Pancreas (tissue), 10 donors: ENCODE results near the gene RNF41. TPM values are rescaled to one million over a fixed set of nuclear protein-coding genes. Genes with fewer than 3 reads are reported as not detected.

Experiments used
- ATAC-seq, 4 donors: fragments of 200-7000 bp; cut with Tn5 transposase; one replicate each; pipeline versions ENCODE4 v1.8.0 to v1.9.1; 2020; ENCODE audit warnings: mild to moderate bottlenecking in 4 of 4, moderate library complexity in 4 of 4
- DNase-seq, 6 donors: peaks; one replicate each; pipeline ENCODE4 v3.0.0-alpha.2; 2020
- FAIRE-seq: peaks from 2 replicates; lab custom pipeline; 2012; peaks lifted over from hg19 to GRCh38; lab: Jason Lieb, UNC
- H3K27ac ChIP-seq, 4 donors: fragments of 200-600 bp; sonication (generic); 1 replicate in 3 of 4; 2 replicates in 1 of 4; pipeline versions ENCODE4 v1.5.0 to v1.8.0; 2020
- H3K27me3 ChIP-seq, 4 donors: fragments of 200-600 bp; one replicate each; pipeline ENCODE4 v1.8.0; 2021
- H3K36me3 ChIP-seq, 3 donors: fragments of 200-600 bp; sonication (generic) in 1 of 3; one replicate each; pipeline versions ENCODE4 v1.5.0 to v1.8.0; 2020 to 2021
- H3K4me1 ChIP-seq, 3 donors: fragments of 200-600 bp; one replicate each; pipeline ENCODE4 v1.8.0; 2021
- H3K4me3 ChIP-seq, 4 donors: fragments of 200-600 bp; sonication (generic) in 2 of 4; one replicate each; pipeline versions ENCODE4 v1.5.0 to v1.8.0; 2020 to 2021
- H3K9me3 ChIP-seq, 4 donors: fragments of 200-600 bp; one replicate each; pipeline ENCODE4 v1.8.0; 2021
- CTCF ChIP-seq, 4 donors: fragments of 200-600 bp; sonication (generic) in 3 of 4; IDR thresholded peaks; one replicate each; pipeline versions ENCODE4 v1.5.0 to v1.8.0; 2021; ENCODE audit warnings: antibody characterized with exemption in 4 of 4
- WGBS, 2 donors: extraction: QIAGEN DNeasy Blood & Tissue Kit; methylation state at CpG; one replicate each; pipeline ENCODE4 v1.1.7; 2013; 5-methylcytosine and 5-hydroxymethylcytosine counted together
- intact Hi-C, 3 donors: fragments of 100-400 bp; cut with DNase I; formaldehyde crosslinking; loops; one replicate each; pipeline versions ENCODE4 v1.11.1 to v1.14.2; 2022
- polyA plus RNA-seq, 2 donors: library from polyadenylated mRNA; stranded (reverse); fragments of 200-250 nt; gene quantifications; one replicate each; pipeline ENCODE4 v1.2.3, GENCODE V29; 2013
- total RNA-seq, 6 donors: library from RNA; stranded (reverse); fragmentation: NEBNext Ultra II Directional in 4 of 6; extraction: Animal tissue kit (Norgen Biotek cat#: 25700) in 4 of 6; gene quantifications; one replicate each; pipeline versions ENCODE4 v1.2.1 to v1.2.4, GENCODE V29; 2021 to 2023
- donor health status: healthy with polysubstance abuse.
- donor health status: DM: no; HTN: no; CAD: no; lungs with moderate emphysema.
- donor health status: DM: no; HTN: no; CAD: no.
- donor health status: control.
- donor health status: control.
- donor health status: Bipolar disorder and iron deficiency.
- donor health status: DM: yes; HTN: yes; CAD: no.
- donor health status: DM: no; HTN: no; CAD: no.
- donor health status: DM: no; HTN: no; CAD: no.
- donor health status: DM: yes; HTN: yes; CAD: no.

RNF41 gene
- total and polyA plus RNA-seq, 8 donors = 6.8 to 21.9 (median 15.9) TPM

- intact Hi-C loops = no loop called here
- peaks cover 0 to 5% (median 2%) of the 10 kb centered on the region in 3 donors for H3K36me3 ChIP-seq
- no peak for TF ChIP-seq CTCF (IDR thresholded peaks at IDR 0.05)
- no peak overlapping the region for H3K27ac ChIP-seq
- ATAC-seq = no peak
- 62% methylated on average over 11 of the region's 11 CpGs for WGBS, 2 donors
- FAIRE-seq = no peak
- H3K27me3 ChIP-seq = no peaks in the 10 kb centered on the region
- peaks cover 5 to 24% (median 11%) of the 10 kb centered on the region in 3 donors for H3K4me1 ChIP-seq
- H3K9me3 ChIP-seq = no peaks in the 10 kb centered on the region
- DNase-seq = no peak
- no peak overlapping the region for H3K4me3 ChIP-seq
These were observed 66.4 kb downstream of the RNF41 start for GRCh38 chr12:56155256-56155845.

- ATAC-seq (no peak), DNase-seq (no peak), FAIRE-seq (no peak)
- H3K4me3 ChIP-seq = no peak overlapping the region
- no peak for TF ChIP-seq CTCF (IDR thresholded peaks at IDR 0.05)
- no peak overlapping the region for H3K27ac ChIP-seq
- no peaks in the 10 kb centered on the region for H3K36me3 ChIP-seq
- H3K4me1 ChIP-seq = peaks cover 5 to 18% (median 8%) of the 10 kb centered on the region in 3 donors
- 86 to 89% methylated on average over 5 of the region's 5 CpGs for WGBS, 2 donors
- H3K27me3 ChIP-seq = no peaks in the 10 kb centered on the region
- H3K9me3 ChIP-seq = no peaks in the 10 kb centered on the region
- intact Hi-C loops = no loop called here
These were observed 66.9 kb downstream of the RNF41 start for GRCh38 chr12:56154818-56155217.

GRCh38 chr12:56154246-56154771 lies 67.4 kb downstream of the RNF41 start:
- DNase-seq = no peak
- H3K36me3 ChIP-seq = no peaks in the 10 kb centered on the region
- peaks cover 5 to 15% (median 8%) of the 10 kb centered on the region in 3 donors for H3K4me1 ChIP-seq
- no peaks in the 10 kb centered on the region for H3K9me3 ChIP-seq
- FAIRE-seq = no peak
- no peak for ATAC-seq
- H3K27ac ChIP-seq = no peak overlapping the region
- H3K27me3 ChIP-seq = no peaks in the 10 kb centered on the region
- H3K4me3 ChIP-seq = no peak overlapping the region
- 96 to 100% methylated on average over 1 of the region's 1 CpG for WGBS, 2 donors
- intact Hi-C loops = no loop called here
- TF ChIP-seq CTCF (IDR thresholded peaks at IDR 0.05) = no peak

- Histone ChIP-seq H3K4me3 (no peak overlapping the region), H3K27me3 (no peaks in the 10 kb centered on the region), H3K4me1 (peaks cover 5 to 15% (median 8%) of the 10 kb centered on the region in 3 donors), H3K36me3 (no peaks in the 10 kb centered on the region), H3K9me3 (no peaks in the 10 kb centered on the region), H3K27ac (no peak overlapping the region)
- DNase-seq = no peak
- ATAC-seq = no peak
- WGBS, 2 donors = 77 to 87% methylated on average over 5 of the region's 5 CpGs
- FAIRE-seq = no peak
- intact Hi-C loops = no loop called here
- TF ChIP-seq CTCF (IDR thresholded peaks at IDR 0.05) = no peak
These were observed 68.0 kb downstream of the RNF41 start for GRCh38 chr12:56153678-56154065.
